Aorta (tissue), 5 donors: ENCODE measurements around the gene CFAP206. TPM values are rescaled to one million over a fixed set of nuclear protein-coding genes. Genes with fewer than 3 reads are reported as not detected.

Source experiments
- ATAC-seq: fragments of 200-7000 bp; cut with Tn5 transposase; one replicate; pipeline ENCODE4 v1.9.1; 2022; ENCODE audit warnings: moderate library complexity; ENCODE audit not compliant: low FRiP score
- DNase-seq, 2 donors: peaks; one replicate each; pipeline ENCODE4 v3.0.0-alpha.2; 2020
- H3K27ac ChIP-seq, 2 donors: one replicate each; pipeline ENCODE4 v1.5.1; 2013; ENCODE audit warnings: low read length in 2 of 2, mild to moderate bottlenecking in 2 of 2, moderate library complexity in 2 of 2, control low read depth in 1 of 2, inconsistent platforms in 1 of 2, low read depth in 1 of 2
- H3K27me3 ChIP-seq, 2 donors: one replicate each; pipeline ENCODE4 v1.6.1; 2013; ENCODE audit warnings: control low read depth in 1 of 2, low read length in 1 of 2, mild to moderate bottlenecking in 1 of 2, moderate library complexity in 1 of 2; ENCODE audit not compliant: insufficient read depth in 2 of 2, control insufficient read depth in 1 of 2
- H3K36me3 ChIP-seq, 2 donors: one replicate each; pipeline ENCODE4 v1.6.1; 2013; ENCODE audit warnings: control low read depth in 1 of 2, low read length in 1 of 2, mild to moderate bottlenecking in 1 of 2; ENCODE audit not compliant: insufficient read depth in 2 of 2, control insufficient read depth in 1 of 2
- H3K4me1 ChIP-seq, 2 donors: one replicate each; pipeline ENCODE4 v1.6.1; 2013; ENCODE audit warnings: low read length in 2 of 2, control low read depth in 1 of 2, mild to moderate bottlenecking in 1 of 2, moderate library complexity in 1 of 2; ENCODE audit not compliant: insufficient read depth in 2 of 2, control insufficient read depth in 1 of 2
- H3K4me3 ChIP-seq, 2 donors: one replicate each; pipeline ENCODE4 v1.5.1; 2013; ENCODE audit warnings: low read length in 2 of 2, control low read depth in 1 of 2, mild to moderate bottlenecking in 1 of 2
- H3K9me3 ChIP-seq: one replicate; pipeline ENCODE4 v1.6.1; 2013; ENCODE audit warnings: mild to moderate bottlenecking, low read length; ENCODE audit not compliant: control insufficient read depth
- WGBS, 2 donors: extraction: QIAGEN DNeasy Blood & Tissue Kit; methylation state at CpG; one replicate each; pipeline ENCODE4 v1.1.7; 2013; 5-methylcytosine and 5-hydroxymethylcytosine counted together
- intact Hi-C, 2 donors: fragments of 100-400 bp; cut with DNase I; formaldehyde crosslinking; loops; one replicate each; pipeline versions ENCODE4 v1.14.2 to v1.15.0; 2022
- polyA plus RNA-seq, 2 donors: library from polyadenylated mRNA; stranded (reverse); fragments of 200-250 nt; gene quantifications; one replicate each; pipeline ENCODE4 v1.2.3, GENCODE V29; 2013
- total RNA-seq, 2 donors: library from RNA; stranded (reverse); fragmentation: NEBNext Ultra II Directional; extraction: Animal tissue kit (Norgen Biotek cat#: 25700); gene quantifications; one replicate each; pipeline ENCODE4 v1.2.1, GENCODE V29; 2021
- donor health status: healthy with polysubstance abuse.
- donor health status: Bipolar disorder and iron deficiency.
- donor health status: DM: no; HTN: no; CAD: no.
- donor health status: DM: no; HTN: no; CAD: no.
- donor health status: DM: yes; HTN: yes; CAD: no.

The CFAP206 gene
- total and polyA plus RNA-seq, 4 donors, result 0.45 to 0.46 TPM; not detected in 2

DNA sequence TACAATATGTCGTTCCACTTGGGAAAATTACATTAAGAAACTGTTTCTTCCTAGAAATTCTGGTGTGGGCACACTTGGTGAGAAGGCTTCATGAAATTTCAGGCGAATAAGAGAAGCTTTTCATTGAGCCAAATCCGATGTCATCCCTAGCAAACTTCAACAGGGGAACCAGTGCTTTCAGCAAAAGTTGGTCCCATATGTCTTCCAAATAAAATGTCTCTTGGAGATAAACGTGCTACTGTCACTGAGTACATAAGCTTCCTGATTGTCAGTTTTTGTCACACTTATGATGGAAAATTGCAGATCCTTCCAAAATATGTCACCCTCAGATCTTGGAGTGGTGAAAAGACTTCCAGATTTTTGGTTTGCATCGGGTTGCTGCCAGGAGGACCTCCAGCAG is 33.9 kb downstream of the CFAP206 start:
- intact Hi-C loops, result no loop called here
- no peak for ATAC-seq
- 79 to 82% methylated on average over 5 of the region's 5 CpGs for whole genome bisulfite sequencing, 2 donors

DNA sequence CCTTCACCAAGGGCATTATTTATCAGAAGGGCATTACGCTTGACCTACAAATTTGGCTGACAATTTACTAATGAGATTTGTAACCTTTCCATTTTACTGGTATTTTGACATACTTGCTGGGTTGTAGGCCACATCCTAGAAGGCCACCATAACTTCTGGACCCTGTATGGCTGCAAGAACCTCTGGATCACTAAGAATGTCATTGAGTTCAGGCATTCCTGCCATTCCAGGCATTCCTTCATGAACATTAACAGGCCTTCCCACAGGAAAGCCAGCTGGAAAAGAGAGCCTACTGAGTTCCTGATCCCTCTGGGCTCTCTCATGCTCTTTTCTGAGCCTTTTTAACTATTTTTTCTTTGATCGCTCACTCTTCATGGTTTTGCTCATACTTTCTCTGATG is 36.6 kb downstream of the CFAP206 start:
- Histone ChIP-seq H3K4me3 (no peak overlapping the region), H3K27ac (no peak overlapping the region), H3K9me3 (no peaks in the 10 kb centered on the region), H3K36me3 (no peaks in the 10 kb centered on the region), H3K27me3 (no peaks in the 10 kb centered on the region), H3K4me1 (no peaks in the 10 kb centered on the region)
- ATAC-seq, result no peak
- WGBS, 2 donors, result 55 to 77% methylated on average over 2 of the region's 2 CpGs
- intact Hi-C loops, result no loop called here
- no peak for DNase-seq

More for the DNA sequence above, 33.9 kb downstream of the CFAP206 start:
- no peak for DNase-seq
- no peak overlapping the region for H3K4me3 ChIP-seq
- no peaks in the 10 kb centered on the region for H3K36me3 ChIP-seq
- H3K4me1 ChIP-seq, result no peaks in the 10 kb centered on the region
- H3K9me3 ChIP-seq, result no peaks in the 10 kb centered on the region
- no peaks in the 10 kb centered on the region for H3K27me3 ChIP-seq
- no peak overlapping the region for H3K27ac ChIP-seq

- ATAC-seq (no peak), DNase-seq (no peak)
- H3K27me3 ChIP-seq, result no peaks in the 10 kb centered on the region
- H3K9me3 ChIP-seq, result peaks cover 1% of the 10 kb centered on the region
- no peak overlapping the region for H3K27ac ChIP-seq
- H3K36me3 ChIP-seq, result no peaks in the 10 kb centered on the region
- H3K4me1 ChIP-seq, result no peaks in the 10 kb centered on the region
- 69 to 71% methylated on average over 2 of the region's 2 CpGs for WGBS, 2 donors
- H3K4me3 ChIP-seq, result no peak overlapping the region
- intact Hi-C loops, result no loop called here
Measured at GRCh38 chr6:87465051-87465450, 57.3 kb downstream of the CFAP206 start.

- peak; percentile 89 to 96 for DNase-seq
- peak within 1 kb of the TSS in 1 of 2 donors; percentile 82 for H3K27ac ChIP-seq
- H3K27me3 ChIP-seq, result no peaks in the 10 kb centered on the region
- WGBS, 2 donors, result 0% methylated on average over 57 to 70 of the region's 70 CpGs
- intact Hi-C loops, result loop anchor here (2.0 to 10.0 kb wide), 6 partner anchors 64 to 318 kb away; partner anchors contain the start of genes AKIRIN2 (in 1 of the 2), CFAP206 (in 1 of the 2), SMIM8 (in 1 of the 2) and ZNF292 (in 1 of the 2)
- H3K9me3 ChIP-seq, result no peaks in the 10 kb centered on the region
- no peaks in the 10 kb centered on the region for H3K36me3 ChIP-seq
- no peaks in the 10 kb centered on the region for H3K4me1 ChIP-seq
- ATAC-seq, result peak; percentile 99
- peak within 1 kb of the TSS; percentile 68 to 97 for H3K4me3 ChIP-seq
Measured at GRCh38 chr6:87472525-87473418, 65.0 kb downstream of the CFAP206 start, which contains the start of gene SLC35A1. Gene SLC35A1, plus strand, starts transcription at chr6:87472974. Its CDS starts 30 bp downstream, at chr6:87473004.

GRCh38 chr6:87473419-87473903 is 65.7 kb downstream of the CFAP206 start:
- intact Hi-C loops, result loop anchor here (2.0 to 10.0 kb wide), 6 partner anchors 65 to 319 kb away; partner anchors contain the start of genes AKIRIN2 (in 1 of the 2), CFAP206 (in 1 of the 2), SMIM8 (in 1 of the 2) and ZNF292 (in 1 of the 2)
- H3K36me3 ChIP-seq, result no peaks in the 10 kb centered on the region
- no peaks in the 10 kb centered on the region for H3K4me1 ChIP-seq
- H3K27me3 ChIP-seq, result no peaks in the 10 kb centered on the region
- DNase-seq, result peak in 1 of 2 donors; percentile 86
- H3K9me3 ChIP-seq, result no peaks in the 10 kb centered on the region
- H3K4me3 ChIP-seq, result peak overlapping the region; percentile 68 to 97
- 1 to 2% methylated on average over 15 of the region's 15 CpGs for WGBS, 2 donors
- peak; percentile 30 for ATAC-seq
- H3K27ac ChIP-seq, result peak overlapping the region in 1 of 2 donors; percentile 7

DNA sequence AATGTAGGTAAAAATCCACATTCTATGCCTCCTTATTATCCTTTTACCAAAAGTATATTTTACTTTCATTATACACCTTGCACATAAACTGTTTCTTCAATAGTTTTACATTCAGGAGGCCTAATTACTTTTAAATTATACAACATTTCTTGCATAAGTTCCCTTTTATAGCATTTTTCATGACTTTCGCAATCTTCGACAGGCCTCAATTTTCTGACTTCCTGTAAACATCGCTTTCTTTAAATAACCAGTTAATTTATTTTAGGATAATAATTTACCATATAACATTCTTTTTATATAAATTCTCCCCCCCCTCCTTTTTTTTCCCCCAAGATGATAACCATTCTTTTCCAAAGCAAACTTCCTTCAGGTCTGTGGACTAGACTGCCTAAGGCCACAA is 74.2 kb downstream of the CFAP206 start:
- DNase-seq (no peak), ATAC-seq (no peak)
- intact Hi-C loops, result no loop called here
- Histone ChIP-seq H3K4me1 (no peaks in the 10 kb centered on the region), H3K27me3 (no peaks in the 10 kb centered on the region), H3K27ac (no peak overlapping the region), H3K36me3 (no peaks in the 10 kb centered on the region), H3K9me3 (no peaks in the 10 kb centered on the region), H3K4me3 (no peak overlapping the region)
- WGBS, 2 donors, result 91 to 92% methylated on average over 3 of the region's 3 CpGs

DNA sequence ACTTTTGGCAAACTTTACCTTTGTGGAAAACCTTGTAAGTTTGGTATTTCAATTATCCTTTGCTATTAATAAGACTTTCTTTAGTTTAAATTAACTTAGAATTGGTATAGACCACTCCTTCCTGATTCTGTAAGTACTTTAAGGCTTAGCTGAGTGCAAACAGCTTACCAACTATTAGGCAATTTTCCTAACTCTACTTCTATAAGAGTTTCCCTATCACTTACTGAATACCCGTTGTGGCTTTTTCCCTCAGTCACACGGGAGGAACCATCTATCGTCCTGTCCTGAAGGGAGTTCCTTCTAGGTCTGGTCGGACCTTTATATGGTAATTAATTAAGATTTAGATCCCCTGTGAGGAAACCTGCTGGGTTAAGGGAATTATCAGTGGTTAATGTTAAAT is 74.6 kb downstream of the CFAP206 start:
- DNase-seq (no peak), ATAC-seq (no peak)
- no peaks in the 10 kb centered on the region for H3K27me3 ChIP-seq
- H3K9me3 ChIP-seq, result no peaks in the 10 kb centered on the region
- no peak overlapping the region for H3K27ac ChIP-seq
- intact Hi-C loops, result no loop called here
- WGBS, 2 donors, result 79 to 83% methylated on average over 4 of the region's 4 CpGs
- no peak overlapping the region for H3K4me3 ChIP-seq
- H3K36me3 ChIP-seq, result no peaks in the 10 kb centered on the region
- no peaks in the 10 kb centered on the region for H3K4me1 ChIP-seq

DNA sequence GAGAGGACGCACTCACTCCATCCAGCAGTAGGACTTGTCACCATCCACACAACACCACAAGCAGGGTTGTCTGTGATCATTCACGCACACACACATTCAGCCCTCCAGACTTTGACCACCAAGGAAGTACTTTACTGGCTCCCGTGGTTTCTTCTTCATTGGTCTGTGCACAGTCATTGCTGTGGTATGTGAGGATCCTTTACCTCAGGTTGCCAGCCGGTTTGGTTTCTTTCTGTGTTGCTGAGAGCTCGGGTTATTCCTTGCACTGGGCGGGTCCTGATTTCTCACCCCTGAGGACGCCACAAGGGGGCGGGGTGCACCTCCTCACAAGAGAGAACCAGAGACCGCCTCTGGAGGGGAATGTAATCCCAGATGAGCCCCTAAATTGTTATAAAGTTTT is 76.2 kb downstream of the CFAP206 start:
- intact Hi-C loops, result no loop called here
- Histone ChIP-seq H3K4me1 (no peaks in the 10 kb centered on the region), H3K9me3 (no peaks in the 10 kb centered on the region), H3K36me3 (peaks cover 2 to 4% of the 10 kb centered on the region in 2 donors), H3K4me3 (no peak overlapping the region), H3K27me3 (no peaks in the 10 kb centered on the region), H3K27ac (no peak overlapping the region)
- 81 to 89% methylated on average over 9 of the region's 9 CpGs for WGBS, 2 donors
- ATAC-seq (no peak), DNase-seq (no peak)
